Activated CD4-positive, alpha-beta T cell treated with anti-CD3 and anti-CD28 coated beads for 48 hours (primary cell): ENCODE data around the gene HAGH.
A peak's percentile ranks its signal among the peaks of the same experiment; 100 is the strongest.

Experiments
- DNase-seq: peaks from one replicate; pipeline ENCODE4 v3.0.0-alpha.2; 2020

The HAGH gene

GRCh38 chr16:1831186-1832075, 4.8 kb upstream of the HAGH start:
- DNase-seq: no peak

GRCh38 chr16:1830213-1830612, 3.6 kb upstream of the HAGH start:
- no peak for DNase-seq

GRCh38 chr16:1828645-1829410, 2.2 kb upstream of the HAGH start:
- no peak for DNase-seq

GRCh38 chr16:1825864-1826690, 548 bp downstream of the HAGH start:
- DNase-seq: peak; percentile 77

- no peak for DNase-seq
Measured at GRCh38 chr16:1825381-1825863, 1.2 kb downstream of the HAGH start.

GRCh38 chr16:1823821-1824220, 2.8 kb downstream of the HAGH start:
- DNase-seq: peak; percentile 35

GRCh38 chr16:1822801-1823200, 3.8 kb downstream of the HAGH start:
- DNase-seq: no peak

GRCh38 chr16:1821861-1822611, 4.6 kb downstream of the HAGH start:
- no peak for DNase-seq

- DNase-seq: no peak
Measured at GRCh38 chr16:1820946-1821290, 5.7 kb downstream of the HAGH start.

- DNase-seq: no peak
Measured at GRCh38 chr16:1820096-1820945, 6.3 kb downstream of the HAGH start.

GRCh38 chr16:1819611-1820010, 7.0 kb downstream of the HAGH start:
- no peak for DNase-seq

- DNase-seq: no peak
Measured at GRCh38 chr16:1818873-1819525, 7.6 kb downstream of the HAGH start.

GRCh38 chr16:1818204-1818872, 8.3 kb downstream of the HAGH start:
- DNase-seq: no peak

GRCh38 chr16:1817716-1818115, 8.9 kb downstream of the HAGH start:
- DNase-seq: no peak

GRCh38 chr16:1817276-1817589, 9.4 kb downstream of the HAGH start:
- DNase-seq: no peak

GRCh38 chr16:1816396-1817275, 10.0 kb downstream of the HAGH start:
- no peak for DNase-seq

- DNase-seq: no peak
Measured at GRCh38 chr16:1815461-1815860, 11.2 kb downstream of the HAGH start.

GRCh38 chr16:1812732-1813163, 13.9 kb downstream of the HAGH start:
- DNase-seq: peak; percentile 79

GRCh38 chr16:1810536-1810935, 16.1 kb downstream of the HAGH start:
- no peak for DNase-seq
